GM12878 (cell line): ENCODE results near the gene TBC1D1. TPM values are rescaled to one million over a fixed set of nuclear protein-coding genes. Genes with fewer than 3 reads are reported as not detected.
A peak's percentile ranks its signal among the peaks of the same experiment; 100 is the strongest.

ENCODE experiments used
- CREM ChIP-seq: IDR thresholded peaks from 2 replicates; pipeline ENCODE4 v1.6.1; 2014; ENCODE audit warnings: antibody characterized with exemption, low read depth
- E4F1 ChIP-seq: fragments of 450-650 bp; IDR thresholded peaks from 2 replicates; pipeline ENCODE4 v1.6.1; 2018; ENCODE audit warnings: borderline replicate concordance, mild to moderate bottlenecking; ENCODE audit not compliant: partially characterized antibody
- JUND ChIP-seq: IDR thresholded peaks from 2 replicates; pipeline ENCODE4 v1.6.1; 2012; ENCODE audit warnings: low read depth, mild to moderate bottlenecking, low read length, improper control_type of control experiment, moderate library complexity
- RCOR1 ChIP-seq: conservative IDR thresholded peaks from 2 replicates; pipeline ENCODE4 v1.6.1; 2012; ENCODE audit warnings: low read depth, low read length, improper control_type of control experiment
- RELA ChIP-seq: fragments of 450-650 bp; IDR thresholded peaks from 2 replicates; pipeline ENCODE4 v1.8.0; 2014; ENCODE audit warnings: borderline replicate concordance; ENCODE audit not compliant: partially characterized antibody
- RUNX3 ChIP-seq: IDR thresholded peaks from 2 replicates; pipeline ENCODE4 v1.6.1; 2012; ENCODE audit warnings: low read length, inconsistent platforms
- SMC3 ChIP-seq: IDR thresholded peaks from 2 replicates; pipeline ENCODE4 v1.6.1; 2011; ENCODE audit warnings: low read length, improper control_type of control experiment, borderline replicate concordance
- polyA plus RNA-seq, 11 experiments: library from polyadenylated mRNA; depleted of rRNA in 4 of 11; unstranded in 6 of 11; stranded (reverse) in 5 of 11; fragments of >200 nt; fragmentation: Nextera tagmentation in 4 of 11; fragmentation: Illumina TruSeq in 1 of 11; extraction: Ambion mirVana in 4 of 11; extraction: Trizol in 1 of 11; gene quantifications; 1 replicate in 1 of 11; 2 replicates in 10 of 11; pipeline versions ENCODE4 v1.2.1 to v1.2.3, GENCODE V29; 2011 to 2016; ENCODE audit warnings: inconsistent platforms in 2 of 11, missing spikeins in 2 of 11, low read depth in 1 of 11
- total RNA-seq, 4 experiments: library from RNA; depleted of rRNA in 3 of 4; stranded (reverse); fragments of >200 nt in 3 of 4; fragmentation: Illumina TruSeq in 1 of 4; extraction: Trizol in 1 of 4; gene quantifications; 2 replicates each; pipeline versions ENCODE4 v1.2.1 to v1.2.3, GENCODE V29; 2013 to 2021
- TF ChIP-seq, protein P1 (sequence below): fragments of 450-650 bp; IDR thresholded peaks from 2 replicates; pipeline ENCODE4 v1.6.1; 2017; ENCODE audit warnings: low read depth, mild to moderate bottlenecking, moderate library complexity
- TF ChIP-seq, protein P2 (sequence below): fragments of 450-650 bp; IDR thresholded peaks from 2 replicates; pipeline ENCODE4 v1.6.1; 2017; ENCODE audit warnings: borderline replicate concordance
- TF ChIP-seq, protein P3 (sequence below): fragments of 150-350 bp; IDR thresholded peaks from 2 replicates; pipeline ENCODE4 v1.6.1; 2014; ENCODE audit warnings: mild to moderate bottlenecking, low read depth, low read length

The TBC1D1 gene
- total and polyA plus RNA-seq, 10 of the 15 experiments (the other 5 are each of a cell fraction or from before 2014, with no cell fraction given) = 5.3 to 102 (median 57.8) TPM

- TF ChIP-seq, protein P1, sequence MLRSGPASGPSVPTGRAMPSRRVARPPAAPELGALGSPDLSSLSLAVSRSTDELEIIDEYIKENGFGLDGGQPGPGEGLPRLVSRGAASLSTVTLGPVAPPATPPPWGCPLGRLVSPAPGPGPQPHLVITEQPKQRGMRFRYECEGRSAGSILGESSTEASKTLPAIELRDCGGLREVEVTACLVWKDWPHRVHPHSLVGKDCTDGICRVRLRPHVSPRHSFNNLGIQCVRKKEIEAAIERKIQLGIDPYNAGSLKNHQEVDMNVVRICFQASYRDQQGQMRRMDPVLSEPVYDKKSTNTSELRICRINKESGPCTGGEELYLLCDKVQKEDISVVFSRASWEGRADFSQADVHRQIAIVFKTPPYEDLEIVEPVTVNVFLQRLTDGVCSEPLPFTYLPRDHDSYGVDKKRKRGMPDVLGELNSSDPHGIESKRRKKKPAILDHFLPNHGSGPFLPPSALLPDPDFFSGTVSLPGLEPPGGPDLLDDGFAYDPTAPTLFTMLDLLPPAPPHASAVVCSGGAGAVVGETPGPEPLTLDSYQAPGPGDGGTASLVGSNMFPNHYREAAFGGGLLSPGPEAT = no peak
- TF ChIP-seq, protein P2, sequence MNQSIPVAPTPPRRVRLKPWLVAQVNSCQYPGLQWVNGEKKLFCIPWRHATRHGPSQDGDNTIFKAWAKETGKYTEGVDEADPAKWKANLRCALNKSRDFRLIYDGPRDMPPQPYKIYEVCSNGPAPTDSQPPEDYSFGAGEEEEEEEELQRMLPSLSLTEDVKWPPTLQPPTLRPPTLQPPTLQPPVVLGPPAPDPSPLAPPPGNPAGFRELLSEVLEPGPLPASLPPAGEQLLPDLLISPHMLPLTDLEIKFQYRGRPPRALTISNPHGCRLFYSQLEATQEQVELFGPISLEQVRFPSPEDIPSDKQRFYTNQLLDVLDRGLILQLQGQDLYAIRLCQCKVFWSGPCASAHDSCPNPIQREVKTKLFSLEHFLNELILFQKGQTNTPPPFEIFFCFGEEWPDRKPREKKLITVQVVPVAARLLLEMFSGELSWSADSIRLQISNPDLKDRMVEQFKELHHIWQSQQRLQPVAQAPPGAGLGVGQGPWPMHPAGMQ = no peak
- TF ChIP-seq SMC3 (no peak), RCOR1 (no peak), CREM (peak; percentile 33; the same call in 1 of the 2 replicates), RELA (no peak), E4F1 (no peak), JUND (no peak), RUNX3 (peak; percentile 63; the same call in 1 of the 2 replicates)
- TF ChIP-seq, protein P3, sequence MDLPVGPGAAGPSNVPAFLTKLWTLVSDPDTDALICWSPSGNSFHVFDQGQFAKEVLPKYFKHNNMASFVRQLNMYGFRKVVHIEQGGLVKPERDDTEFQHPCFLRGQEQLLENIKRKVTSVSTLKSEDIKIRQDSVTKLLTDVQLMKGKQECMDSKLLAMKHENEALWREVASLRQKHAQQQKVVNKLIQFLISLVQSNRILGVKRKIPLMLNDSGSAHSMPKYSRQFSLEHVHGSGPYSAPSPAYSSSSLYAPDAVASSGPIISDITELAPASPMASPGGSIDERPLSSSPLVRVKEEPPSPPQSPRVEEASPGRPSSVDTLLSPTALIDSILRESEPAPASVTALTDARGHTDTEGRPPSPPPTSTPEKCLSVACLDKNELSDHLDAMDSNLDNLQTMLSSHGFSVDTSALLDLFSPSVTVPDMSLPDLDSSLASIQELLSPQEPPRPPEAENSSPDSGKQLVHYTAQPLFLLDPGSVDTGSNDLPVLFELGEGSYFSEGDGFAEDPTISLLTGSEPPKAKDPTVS = no peak
- TF ChIP-seq, all 136 proteins: peak for 4
These were observed 94.9 kb downstream of the TBC1D1 start (continued) for GRCh38 chr4:37985730-37986275.
